CD4-positive, CD25-positive, alpha-beta regulatory T cell (primary cell): Measurements from ENCODE around the gene TPM1. TPM values are rescaled to one million over a fixed set of nuclear protein-coding genes. Genes with fewer than 3 reads are reported as not detected.

ENCODE experiments used
- ATAC-seq, 2 donors: fragments of 150-1000 bp; cut with Tn5 transposase; one replicate each; pipeline ENCODE4 v1.10.0; 2021; ENCODE audit warnings: low read depth in 2 of 2, moderate number of reproducible peaks in 2 of 2, moderate library complexity in 1 of 2
- DNase-seq, 3 donors: peaks; one replicate each; pipeline versions ENCODE4 v3.0.0 to v3.0.0-alpha.2; 2012 to 2022; ENCODE audit warnings: mixed read lengths in 1 of 3
- H3K27ac ChIP-seq: one replicate; pipeline ENCODE4 v1.7.0; 2013; ENCODE audit warnings: mild to moderate bottlenecking, low read length; ENCODE audit not compliant: insufficient read depth, poor library complexity, severe bottlenecking
- H3K27me3 ChIP-seq: one replicate; pipeline ENCODE4 v1.7.0; 2013; ENCODE audit warnings: low read length; ENCODE audit not compliant: control insufficient read depth, insufficient read depth
- H3K36me3 ChIP-seq: one replicate; pipeline ENCODE4 v1.7.0; 2013; ENCODE audit warnings: mild to moderate bottlenecking, low read length, moderate library complexity; ENCODE audit not compliant: control insufficient read depth, insufficient read depth
- H3K4me1 ChIP-seq: 2 replicates; pipeline ENCODE4 v1.7.0; 2013; ENCODE audit warnings: mild to moderate bottlenecking, low read length; ENCODE audit not compliant: insufficient read depth, control insufficient read depth, poor library complexity, severe bottlenecking
- H3K4me3 ChIP-seq: one replicate; pipeline ENCODE4 v1.7.0; 2013; ENCODE audit warnings: low read depth, mild to moderate bottlenecking, low read length, moderate library complexity
- H3K9me3 ChIP-seq, 2 experiments: 1 replicate in 1 of 2; 2 replicates in 1 of 2; pipeline ENCODE4 v1.7.0; 2013; ENCODE audit warnings: low read length in 2 of 2, mild to moderate bottlenecking in 1 of 2, moderate library complexity in 1 of 2; ENCODE audit not compliant: control insufficient read depth in 2 of 2
- H3K27ac Mint-ChIP-seq, 3 donors: one replicate each; pipeline ENCODE4 v1.8.0; 2020 to 2022; ENCODE audit warnings: mild to moderate bottlenecking in 3 of 3, mixed read lengths in 3 of 3, moderate library complexity in 2 of 3
- H3K27me3 Mint-ChIP-seq: one replicate; pipeline ENCODE4 v1.8.0; 2022; ENCODE audit warnings: mild to moderate bottlenecking, mixed read lengths
- H3K36me3 Mint-ChIP-seq: one replicate; pipeline ENCODE4 v1.8.0; 2020; ENCODE audit warnings: mixed read lengths
- H3K4me1 Mint-ChIP-seq, 4 donors: one replicate each; pipeline ENCODE4 v1.8.0; 2020 to 2022; ENCODE audit warnings: mixed read lengths in 4 of 4, mild to moderate bottlenecking in 1 of 4
- H3K4me3 Mint-ChIP-seq, 4 donors: one replicate each; pipeline ENCODE4 v1.8.0; 2020 to 2022; ENCODE audit warnings: mild to moderate bottlenecking in 4 of 4, mixed read lengths in 4 of 4, moderate library complexity in 3 of 4
- H3K9me3 Mint-ChIP-seq, 7 donors: one replicate each; pipeline ENCODE4 v1.8.0; 2020 to 2022; ENCODE audit warnings: mixed read lengths in 7 of 7, mild to moderate bottlenecking in 3 of 7, moderate library complexity in 2 of 7
- polyA plus RNA-seq, 4 donors: library from polyadenylated mRNA; unstranded; fragments of 300-500 nt; fragmentation: Illumina TruSeq; gene quantifications; one replicate each; pipeline ENCODE4 v1.2.3, GENCODE V29; 2021
- total RNA-seq: library from RNA; stranded (reverse); gene quantifications from one replicate; pipeline ENCODE4 v1.2.3, GENCODE V29; 2022

TPM1 gene
- total and polyA plus RNA-seq, 5 donors from 2014 or later = 7.2 to 12.1 (median 11.0) TPM

DNA sequence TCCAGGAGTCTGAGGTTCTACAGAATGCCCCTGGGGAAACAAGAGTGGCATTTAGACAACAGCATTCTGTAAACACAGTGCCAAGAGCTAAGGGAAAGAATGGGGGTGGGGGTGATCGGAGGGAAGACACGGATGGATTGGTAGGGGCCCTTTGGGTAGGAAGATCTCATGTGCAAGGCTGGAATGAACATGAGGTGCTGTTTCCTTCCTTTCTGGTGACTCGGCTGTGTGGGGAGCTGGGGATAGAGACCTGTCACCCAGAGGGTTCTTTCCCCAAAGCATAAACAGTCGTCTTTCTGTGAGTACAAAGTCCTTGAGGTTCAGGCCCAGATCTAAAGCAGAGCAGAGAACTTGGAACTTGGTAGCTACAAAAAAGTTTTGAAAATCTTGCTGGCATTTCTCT, 11.7 kb downstream of the TPM1 start:
- no peak overlapping the region for H3K4me3 Mint-ChIP-seq
- peaks cover 9% of the 10 kb centered on the region for H3K36me3 ChIP-seq
- H3K4me1 Mint-ChIP-seq = peaks cover 3 to 16% (median 8%) of the 10 kb centered on the region in 4 donors

DNA sequence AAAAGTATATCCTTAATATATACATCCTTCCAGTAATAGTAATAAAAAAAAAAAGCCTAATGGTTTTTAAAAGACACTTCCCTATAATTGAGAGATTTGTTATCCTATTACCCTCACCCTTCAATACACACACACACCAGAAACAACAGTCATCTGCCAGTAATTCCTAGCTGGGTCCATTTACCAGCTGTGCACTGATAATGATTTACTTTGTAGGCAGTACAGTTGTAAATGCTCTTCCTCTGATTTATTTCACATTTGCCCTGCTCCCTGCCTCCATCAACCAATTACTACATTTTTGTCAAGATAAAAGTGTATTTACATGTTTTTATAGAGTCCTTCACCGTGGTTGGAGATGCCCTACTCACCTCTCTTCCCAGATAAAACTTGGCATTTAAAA, 12.4 kb downstream of the TPM1 start:
- Histone ChIP-seq H3K36me3 (peaks cover 16% of the 10 kb centered on the region), H3K27me3 (no peaks in the 10 kb centered on the region), H3K9me3 (no peaks in the 10 kb centered on the region), H3K27ac (no peak overlapping the region), H3K4me1 (no peaks in the 10 kb centered on the region), H3K4me3 (no peak overlapping the region)
- Mint-ChIP-seq H3K9me3 (no peaks in the 10 kb centered on the region), H3K27me3 (no peaks in the 10 kb centered on the region), H3K27ac (peak overlapping the region in 2 of 3 donors; percentile 26 to 45), H3K36me3 (peaks cover 23% of the 10 kb centered on the region), H3K4me3 (peak overlapping the region in 1 of 4 donors; percentile 6), H3K4me1 (peaks cover 0 to 9% (median 3%) of the 10 kb centered on the region in 4 donors)
- no peak for DNase-seq
- ATAC-seq = no peak

More for the DNA sequence above, 11.7 kb downstream of the TPM1 start:
- no peak for DNase-seq
- Histone ChIP-seq H3K4me3 (no peak overlapping the region), H3K4me1 (peaks cover 4% of the 10 kb centered on the region), H3K27ac (no peak overlapping the region), H3K9me3 (no peaks in the 10 kb centered on the region), H3K27me3 (no peaks in the 10 kb centered on the region)
- peaks cover 20% of the 10 kb centered on the region for H3K36me3 Mint-ChIP-seq
- no peaks in the 10 kb centered on the region for H3K9me3 Mint-ChIP-seq
- H3K27me3 Mint-ChIP-seq = peaks cover 3% of the 10 kb centered on the region
- H3K27ac Mint-ChIP-seq = peak overlapping the region in 1 of 3 donors; percentile 26
- no peak for ATAC-seq

DNA sequence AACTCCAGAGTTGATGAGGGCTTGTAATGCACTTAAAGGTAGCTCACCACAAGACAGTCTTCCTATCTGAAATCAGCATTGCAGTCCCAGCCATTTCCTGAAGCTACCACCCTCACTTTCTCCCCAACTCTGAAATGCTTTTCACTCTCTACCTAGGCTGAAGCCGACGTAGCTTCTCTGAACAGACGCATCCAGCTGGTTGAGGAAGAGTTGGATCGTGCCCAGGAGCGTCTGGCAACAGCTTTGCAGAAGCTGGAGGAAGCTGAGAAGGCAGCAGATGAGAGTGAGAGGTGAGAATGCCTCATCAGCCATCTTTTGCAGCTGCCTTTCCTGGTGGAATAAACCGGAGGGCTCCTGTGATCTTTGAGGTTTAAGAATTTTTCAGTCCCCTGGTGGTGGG, 14.3 kb downstream of the TPM1 start:
- no peaks in the 10 kb centered on the region for H3K4me1 Mint-ChIP-seq
- no peak overlapping the region for H3K4me3 Mint-ChIP-seq
- no peaks in the 10 kb centered on the region for H3K9me3 Mint-ChIP-seq
- H3K9me3 ChIP-seq = no peaks in the 10 kb centered on the region
- peaks cover 27% of the 10 kb centered on the region for H3K36me3 ChIP-seq
- DNase-seq = no peak
- H3K27me3 ChIP-seq = no peaks in the 10 kb centered on the region
- no peak overlapping the region for H3K27ac Mint-ChIP-seq
- ATAC-seq = no peak
- H3K36me3 Mint-ChIP-seq = peaks cover 40% of the 10 kb centered on the region
- H3K4me3 ChIP-seq = no peak overlapping the region
- no peaks in the 10 kb centered on the region for H3K4me1 ChIP-seq
- no peaks in the 10 kb centered on the region for H3K27me3 Mint-ChIP-seq
- H3K27ac ChIP-seq = no peak overlapping the region

DNA sequence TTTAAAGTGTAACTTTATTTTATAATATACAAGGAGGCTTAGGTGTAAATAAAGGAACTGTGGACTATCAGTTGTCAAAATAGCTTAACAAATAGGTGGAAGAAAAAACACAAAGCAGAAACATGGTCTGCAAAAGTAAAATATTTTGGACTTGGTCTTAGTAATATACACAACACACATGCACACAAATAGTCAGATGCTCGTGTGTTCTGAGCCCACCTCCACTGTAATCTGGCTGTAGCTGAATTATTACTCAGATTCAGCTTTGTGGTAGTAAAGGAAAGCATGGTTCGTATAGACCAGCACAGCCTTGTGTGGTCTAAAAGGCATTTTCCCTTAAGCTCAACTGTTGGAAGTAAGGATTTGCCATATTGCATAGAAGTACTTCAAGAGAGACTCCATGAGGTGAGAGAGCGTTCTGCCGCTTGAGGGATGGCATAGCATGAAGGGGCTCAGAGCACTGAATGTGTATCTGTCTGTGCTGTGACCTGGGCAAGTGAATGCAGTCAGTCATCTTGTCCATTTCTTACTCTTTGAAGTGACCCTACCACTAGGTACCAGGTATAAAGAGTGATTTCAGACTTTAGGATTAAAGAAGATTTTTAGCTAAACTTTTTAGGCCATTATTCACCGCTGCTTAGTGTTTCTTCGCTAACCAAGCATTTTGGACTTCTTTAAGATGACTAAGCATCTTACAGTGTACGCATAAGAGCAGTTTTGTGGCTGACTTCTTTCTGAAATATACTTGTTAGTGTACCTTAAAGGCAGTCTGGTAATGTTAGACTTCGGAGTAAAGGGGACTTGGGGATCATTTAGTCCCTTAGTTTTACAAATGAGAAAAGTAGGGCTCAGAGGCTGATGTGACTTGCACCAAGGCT, 15.2 kb downstream of the TPM1 start:
- Mint-ChIP-seq H3K9me3 (no peaks in the 10 kb centered on the region), H3K4me1 (no peaks in the 10 kb centered on the region), H3K27me3 (no peaks in the 10 kb centered on the region), H3K4me3 (no peak overlapping the region), H3K36me3 (peaks cover 48% of the 10 kb centered on the region), H3K27ac (no peak overlapping the region)
- Histone ChIP-seq H3K9me3 (no peaks in the 10 kb centered on the region), H3K27ac (no peak overlapping the region), H3K4me1 (no peaks in the 10 kb centered on the region), H3K36me3 (peaks cover 31% of the 10 kb centered on the region), H3K4me3 (no peak overlapping the region), H3K27me3 (no peaks in the 10 kb centered on the region)
- DNase-seq (no peak), ATAC-seq (no peak)

DNA sequence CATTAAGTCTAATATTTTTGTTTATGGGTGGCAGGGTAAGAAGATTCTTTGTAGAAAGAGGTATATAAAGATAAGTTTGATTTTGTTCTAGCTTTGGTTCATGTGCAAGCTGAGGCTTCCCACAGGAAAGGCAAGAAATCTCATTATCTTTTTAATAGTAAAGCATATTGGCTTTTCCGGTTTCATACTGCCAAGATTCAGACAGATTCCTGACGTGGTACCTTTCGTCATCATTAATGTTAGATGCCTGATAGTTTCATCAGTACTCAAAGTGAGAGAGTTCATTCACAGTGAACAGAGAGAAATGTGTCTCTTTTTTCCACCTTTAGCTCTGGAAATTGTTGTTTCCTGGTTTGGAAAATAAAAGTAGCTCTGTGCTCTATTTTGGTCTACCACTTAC, 16.5 kb downstream of the TPM1 start:
- no peak for DNase-seq
- H3K4me3 Mint-ChIP-seq = no peak overlapping the region
- H3K27ac ChIP-seq = no peak overlapping the region
- H3K27ac Mint-ChIP-seq = no peak overlapping the region
- H3K9me3 ChIP-seq = no peaks in the 10 kb centered on the region
- no peaks in the 10 kb centered on the region for H3K27me3 ChIP-seq
- H3K9me3 Mint-ChIP-seq = no peaks in the 10 kb centered on the region
- H3K36me3 Mint-ChIP-seq = peaks cover 52% of the 10 kb centered on the region
- no peaks in the 10 kb centered on the region for H3K27me3 Mint-ChIP-seq
- ATAC-seq = no peak
- no peak overlapping the region for H3K4me3 ChIP-seq
- peaks cover 0 to 2% (median 0%) of the 10 kb centered on the region in 4 donors for H3K4me1 Mint-ChIP-seq
- H3K36me3 ChIP-seq = peaks cover 40% of the 10 kb centered on the region
- no peaks in the 10 kb centered on the region for H3K4me1 ChIP-seq

DNA sequence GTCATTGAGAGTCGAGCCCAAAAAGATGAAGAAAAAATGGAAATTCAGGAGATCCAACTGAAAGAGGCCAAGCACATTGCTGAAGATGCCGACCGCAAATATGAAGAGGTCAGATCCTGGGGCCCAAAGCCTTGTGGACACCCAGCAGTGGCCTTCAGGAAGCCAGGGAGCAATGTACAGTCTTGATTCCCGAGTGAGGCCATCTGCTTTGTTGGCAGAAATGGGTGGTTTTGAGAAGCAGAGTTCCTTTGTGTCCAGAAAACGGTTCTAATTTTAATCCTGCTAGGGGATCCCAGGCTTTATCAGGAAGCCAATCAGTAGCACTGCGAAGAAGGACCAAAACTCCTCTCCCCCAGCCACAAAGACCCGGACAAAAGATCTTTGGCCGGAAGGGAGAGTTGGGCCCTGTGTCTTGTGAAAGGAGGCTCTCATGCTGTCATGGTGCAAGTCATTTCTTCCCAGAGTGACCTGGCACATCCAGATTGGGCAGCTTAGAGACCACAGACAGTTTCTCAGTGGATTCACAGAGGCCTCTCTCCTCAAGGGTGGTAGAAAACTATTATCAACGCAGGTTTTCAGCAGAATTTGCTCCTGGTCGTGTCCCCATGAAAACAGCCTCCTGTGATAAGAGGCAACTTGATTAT, 17.1 kb downstream of the TPM1 start:
- Histone ChIP-seq H3K4me1 (no peaks in the 10 kb centered on the region), H3K4me3 (no peak overlapping the region), H3K36me3 (peaks cover 42% of the 10 kb centered on the region), H3K9me3 (no peaks in the 10 kb centered on the region), H3K27ac (no peak overlapping the region), H3K27me3 (no peaks in the 10 kb centered on the region)
- no peak for ATAC-seq
- H3K27ac Mint-ChIP-seq = peak overlapping the region in 1 of 3 donors; percentile 2
- H3K9me3 Mint-ChIP-seq = no peaks in the 10 kb centered on the region
- H3K4me1 Mint-ChIP-seq = peaks cover 0 to 3% (median 0%) of the 10 kb centered on the region in 4 donors
- no peak overlapping the region for H3K4me3 Mint-ChIP-seq
- H3K36me3 Mint-ChIP-seq = peaks cover 54% of the 10 kb centered on the region
- no peak for DNase-seq
- no peaks in the 10 kb centered on the region for H3K27me3 Mint-ChIP-seq

DNA sequence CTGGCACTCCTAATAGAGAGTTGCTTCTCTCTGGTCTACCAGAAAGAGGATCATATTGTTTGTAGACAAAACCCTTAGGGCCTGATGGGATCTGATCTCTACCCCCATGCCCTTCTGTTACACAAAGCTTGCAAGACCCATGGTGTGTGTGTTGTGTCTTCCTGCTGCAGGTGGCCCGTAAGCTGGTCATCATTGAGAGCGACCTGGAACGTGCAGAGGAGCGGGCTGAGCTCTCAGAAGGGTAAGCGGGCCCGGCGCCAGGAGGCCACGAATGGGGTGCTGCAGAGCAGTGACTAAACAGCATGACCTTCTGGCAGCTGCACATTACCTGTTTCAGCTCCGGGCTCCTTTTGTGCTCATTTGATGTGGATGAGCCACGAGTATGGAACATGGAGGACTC, 18.2 kb downstream of the TPM1 start:
- ATAC-seq = no peak
- Histone ChIP-seq H3K4me3 (no peak overlapping the region), H3K27ac (no peak overlapping the region), H3K9me3 (no peaks in the 10 kb centered on the region), H3K27me3 (no peaks in the 10 kb centered on the region), H3K4me1 (no peaks in the 10 kb centered on the region), H3K36me3 (peaks cover 43% of the 10 kb centered on the region)
- H3K4me3 Mint-ChIP-seq = no peak overlapping the region
- no peak overlapping the region for H3K27ac Mint-ChIP-seq
- H3K4me1 Mint-ChIP-seq = peaks cover 0 to 3% (median 0%) of the 10 kb centered on the region in 4 donors
- no peaks in the 10 kb centered on the region for H3K27me3 Mint-ChIP-seq
- H3K36me3 Mint-ChIP-seq = peaks cover 58% of the 10 kb centered on the region
- DNase-seq = no peak
- no peaks in the 10 kb centered on the region for H3K9me3 Mint-ChIP-seq
